GM06990 (cell line): Measurements from ENCODE around the gene GATAD2B.
"Not testable (repeated sequence)": the region's sequence is repeated elsewhere in the genome, so short reads cannot be mapped to it uniquely, and the experiment has no call there.

Source experiments
- DNase-seq: peaks from one replicate; pipeline ENCODE4 v3.0.0-alpha.2; 2011; ENCODE audit not compliant: insufficient read length; ENCODE audit errors: extremely low read depth
- H3K27me3 ChIP-seq: replicated peaks from 2 replicates; pipeline ENCODE4 v1.6.0; 2011; ENCODE audit warnings: low read length; ENCODE audit not compliant: control insufficient read depth, insufficient read depth
- H3K36me3 ChIP-seq: 2 replicates; pipeline ENCODE4 v1.5.1; 2011; ENCODE audit warnings: low read length; ENCODE audit not compliant: control insufficient read depth, insufficient read depth
- H3K4me3 ChIP-seq: replicated peaks from 2 replicates; pipeline ENCODE4 v1.5.1; 2011; ENCODE audit warnings: low read depth, mild to moderate bottlenecking, control low read depth, low read length
- TF ChIP-seq, protein P1 (sequence below): IDR thresholded peaks from 2 replicates; pipeline ENCODE4 v1.5.1; 2011; ENCODE audit warnings: low read length, control low read depth, mild to moderate bottlenecking, inconsistent platforms; ENCODE audit not compliant: insufficient read depth, poor library complexity, severe bottlenecking

GATAD2B gene

DNA sequence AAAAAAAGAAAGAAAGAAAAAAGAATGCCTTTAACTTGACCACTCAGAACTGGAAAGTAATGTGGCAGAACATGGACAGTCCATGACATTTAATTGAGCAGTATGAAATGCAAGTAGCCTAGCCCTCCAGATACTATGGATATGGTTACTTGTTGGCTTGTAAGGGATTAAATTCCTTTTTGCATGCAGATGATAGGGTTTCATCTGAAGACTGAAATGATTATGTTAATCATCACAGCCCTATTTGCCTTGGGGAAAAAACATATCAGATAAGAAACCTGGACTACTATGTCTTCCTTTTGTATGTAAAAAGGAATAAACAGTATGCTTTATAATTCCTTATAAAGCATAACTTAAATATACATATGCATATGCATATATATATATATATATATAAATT, 66.0 kb downstream of the GATAD2B start:
- DNase-seq: no peak
- TF ChIP-seq, protein P1, sequence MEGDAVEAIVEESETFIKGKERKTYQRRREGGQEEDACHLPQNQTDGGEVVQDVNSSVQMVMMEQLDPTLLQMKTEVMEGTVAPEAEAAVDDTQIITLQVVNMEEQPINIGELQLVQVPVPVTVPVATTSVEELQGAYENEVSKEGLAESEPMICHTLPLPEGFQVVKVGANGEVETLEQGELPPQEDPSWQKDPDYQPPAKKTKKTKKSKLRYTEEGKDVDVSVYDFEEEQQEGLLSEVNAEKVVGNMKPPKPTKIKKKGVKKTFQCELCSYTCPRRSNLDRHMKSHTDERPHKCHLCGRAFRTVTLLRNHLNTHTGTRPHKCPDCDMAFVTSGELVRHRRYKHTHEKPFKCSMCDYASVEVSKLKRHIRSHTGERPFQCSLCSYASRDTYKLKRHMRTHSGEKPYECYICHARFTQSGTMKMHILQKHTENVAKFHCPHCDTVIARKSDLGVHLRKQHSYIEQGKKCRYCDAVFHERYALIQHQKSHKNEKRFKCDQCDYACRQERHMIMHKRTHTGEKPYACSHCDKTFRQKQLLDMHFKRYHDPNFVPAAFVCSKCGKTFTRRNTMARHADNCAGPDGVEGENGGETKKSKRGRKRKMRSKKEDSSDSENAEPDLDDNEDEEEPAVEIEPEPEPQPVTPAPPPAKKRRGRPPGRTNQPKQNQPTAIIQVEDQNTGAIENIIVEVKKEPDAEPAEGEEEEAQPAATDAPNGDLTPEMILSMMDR: no peak
- no peak overlapping the region for H3K4me3 ChIP-seq
- H3K27me3 ChIP-seq: no peaks in the 10 kb centered on the region
- H3K36me3 ChIP-seq: peaks cover 3% of the 10 kb centered on the region

DNA sequence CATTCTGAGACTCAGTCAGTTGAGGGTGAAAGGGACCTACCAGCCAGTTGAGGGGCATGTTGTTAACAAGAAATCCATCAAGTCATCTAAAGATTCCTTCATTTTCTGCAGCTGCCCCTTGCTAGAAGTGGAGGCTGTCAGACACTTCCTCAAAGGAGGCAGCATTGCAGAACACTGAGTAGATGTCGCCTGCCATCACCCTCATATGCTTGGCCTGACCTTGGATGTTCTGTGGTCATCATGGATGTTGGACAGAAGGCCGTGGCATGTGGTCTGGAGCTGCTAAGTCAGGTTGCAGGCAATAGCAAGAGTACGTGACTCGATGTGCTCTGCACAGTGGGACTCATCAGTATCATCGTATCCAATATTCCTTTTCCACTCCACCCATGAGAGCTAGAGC, 70.6 kb downstream of the GATAD2B start:
- no peak for DNase-seq
- Histone ChIP-seq H3K27me3 (no peaks in the 10 kb centered on the region), H3K36me3 (peaks cover 3% of the 10 kb centered on the region), H3K4me3 (no peak overlapping the region)
- TF ChIP-seq, protein P1: no peak

DNA sequence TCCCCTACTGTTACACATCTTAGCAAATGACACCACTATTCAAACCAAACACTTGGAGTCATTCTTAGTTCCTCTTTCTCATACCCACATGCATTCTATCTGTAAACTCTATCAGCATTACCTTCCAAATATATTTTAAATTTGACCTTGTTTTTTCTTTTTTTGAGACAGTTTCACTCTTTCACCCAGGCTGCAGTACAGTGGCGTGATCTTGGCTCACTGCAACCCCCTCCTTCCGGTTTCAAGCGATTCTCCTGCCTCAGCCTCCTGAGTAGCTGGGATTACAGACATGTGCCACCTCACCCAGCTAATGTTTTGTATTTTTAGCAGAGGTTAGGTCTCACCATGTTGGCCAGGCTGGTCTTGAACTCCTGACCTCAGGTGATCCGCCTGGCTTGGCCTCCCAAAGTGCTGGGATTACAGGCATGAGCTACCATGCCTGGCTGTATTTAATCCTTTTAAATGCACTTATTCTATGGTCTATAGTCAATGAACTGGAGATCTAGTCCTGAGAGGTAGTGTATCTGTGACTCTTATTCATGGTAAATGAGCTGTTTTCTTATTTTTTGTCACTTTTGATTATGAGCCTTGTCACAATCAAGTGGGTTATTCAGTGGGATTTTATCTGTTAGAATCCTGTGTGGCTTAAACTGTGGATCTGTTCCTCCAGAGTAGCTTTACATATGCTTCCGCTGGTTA, 73.1 kb downstream of the GATAD2B start:
- no peaks in the 10 kb centered on the region for H3K27me3 ChIP-seq
- DNase-seq: peak; percentile 63
- no peak overlapping the region for H3K4me3 ChIP-seq
- peaks cover 3% of the 10 kb centered on the region for H3K36me3 ChIP-seq
- TF ChIP-seq, protein P1: no peak

DNA sequence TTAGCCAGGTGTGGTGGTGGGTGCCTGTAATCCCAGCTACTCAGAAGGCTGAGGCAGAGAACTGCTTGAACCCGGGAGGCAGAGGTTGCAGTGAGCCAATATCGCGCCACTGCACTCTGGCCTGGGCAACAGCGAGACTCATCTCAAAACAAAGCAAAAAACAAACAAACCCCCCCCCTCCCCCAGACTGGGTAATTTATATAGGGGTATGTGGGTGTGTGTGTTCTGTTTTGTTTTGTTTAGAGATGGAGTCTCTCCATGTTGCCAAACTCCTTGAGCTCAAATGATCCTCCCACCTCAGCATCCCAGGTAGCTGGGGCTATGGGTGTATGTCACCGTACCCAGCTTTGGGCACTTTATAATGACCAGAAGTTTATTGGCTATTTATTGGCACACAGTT, 74.0 kb downstream of the GATAD2B start:
- H3K36me3 ChIP-seq: peaks cover 3% of the 10 kb centered on the region
- no peak for DNase-seq
- TF ChIP-seq, protein P1: no peak
- H3K4me3 ChIP-seq: no peak overlapping the region
- H3K27me3 ChIP-seq: no peaks in the 10 kb centered on the region

DNA sequence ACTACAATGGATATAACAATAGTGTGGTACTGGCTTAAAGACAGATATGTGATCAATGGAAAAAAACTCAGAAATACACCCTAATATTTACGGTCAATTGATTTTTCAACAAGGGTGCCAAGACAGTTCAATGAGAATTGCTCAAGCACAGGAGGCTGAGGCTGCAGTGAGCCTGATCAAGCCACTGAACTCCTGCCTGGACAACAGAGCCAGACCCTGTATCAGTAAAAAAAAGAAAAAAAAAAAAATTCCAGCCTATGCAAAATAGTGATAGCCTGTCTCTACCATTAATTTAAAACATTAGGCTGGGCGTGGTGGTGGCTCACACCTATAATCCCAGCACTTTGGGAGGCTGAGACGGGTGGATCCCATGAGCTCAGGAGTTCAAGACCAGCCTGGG, 77.6 kb downstream of the GATAD2B start:
- H3K36me3 ChIP-seq: no peaks in the 10 kb centered on the region
- H3K4me3 ChIP-seq: no peak overlapping the region
- H3K27me3 ChIP-seq: no peaks in the 10 kb centered on the region
- TF ChIP-seq, protein P1: no peak
- DNase-seq: no peak

DNA sequence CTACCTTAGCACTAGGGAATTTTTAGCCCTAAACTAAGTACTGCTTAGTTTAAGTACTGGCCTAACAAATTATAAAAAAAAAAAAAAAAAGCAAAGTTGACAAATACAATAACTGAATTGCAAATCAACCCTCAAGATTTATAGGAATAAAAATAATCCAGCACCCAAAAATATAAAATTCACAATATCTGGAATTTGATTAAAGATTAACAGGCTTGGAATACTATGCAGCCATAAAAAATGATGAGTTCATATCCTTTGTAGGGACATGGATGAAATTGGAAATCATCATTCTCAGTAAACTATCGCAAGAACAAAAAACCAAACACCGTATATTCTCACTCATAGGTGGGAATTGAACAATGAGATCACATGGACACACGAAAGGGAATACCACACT, 78.4 kb downstream of the GATAD2B start:
- not testable (repeated sequence) for H3K36me3 ChIP-seq, H3K4me3 ChIP-seq, H3K27me3 ChIP-seq, DNase-seq
